Keratinocyte (primary cell): ENCODE data around the gene MGLL. TPM values are rescaled to one million over a fixed set of nuclear protein-coding genes. Genes with fewer than 3 reads are reported as not detected.

Experiments used
- DNase-seq: peaks from one replicate; pipeline ENCODE4 v3.0.0-alpha.2; 2011; ENCODE audit warnings: low read depth, missing footprints, low spot score
- FAIRE-seq: peaks from 2 replicates; lab custom pipeline; 2011; peaks lifted over from hg19 to GRCh38; lab: Jason Lieb, UNC
- H2AFZ ChIP-seq: 2 replicates; pipeline ENCODE4 v1.6.0; 2012; ENCODE audit warnings: low read length, control low read depth, inconsistent platforms; ENCODE audit not compliant: control insufficient read depth
- H3K27ac ChIP-seq: 2 replicates; pipeline ENCODE4 v1.5.1; 2011; ENCODE audit warnings: low read length; ENCODE audit not compliant: control insufficient read depth, insufficient read depth
- H3K27me3 ChIP-seq: 3 replicates; pipeline ENCODE4 v1.6.0; 2011; ENCODE audit warnings: low read length; ENCODE audit not compliant: control insufficient read depth, insufficient read depth; ENCODE audit errors: extremely low read depth
- H3K36me3 ChIP-seq, 2 experiments: 2 replicates in 1 of 2; 3 replicates in 1 of 2; pipeline ENCODE4 v1.5.1; 2011; ENCODE audit warnings: low read length in 2 of 2, mild to moderate bottlenecking in 1 of 2; ENCODE audit not compliant: control insufficient read depth in 2 of 2, insufficient read depth in 2 of 2; ENCODE audit errors: extremely low read depth in 1 of 2
- H3K4me1 ChIP-seq: 3 replicates; pipeline ENCODE4 v1.5.1; 2011; ENCODE audit warnings: low read length; ENCODE audit not compliant: control insufficient read depth, insufficient read depth; ENCODE audit errors: extremely low read depth
- H3K4me2 ChIP-seq: 3 replicates; pipeline ENCODE4 v1.6.0; 2011; ENCODE audit warnings: low read depth, low read length; ENCODE audit not compliant: control insufficient read depth, insufficient read depth; ENCODE audit errors: extremely low read depth
- H3K4me3 ChIP-seq, 3 experiments: fragments of 200-600 bp in 1 of 3; sonication (generic) in 1 of 3; 2 replicates in 2 of 3; 3 replicates in 1 of 3; pipeline ENCODE4 v1.5.1; 2011 to 2016; ENCODE audit warnings: low read length in 3 of 3, mild to moderate bottlenecking in 3 of 3, control low read depth in 2 of 3, inconsistent platforms in 1 of 3, low read depth in 1 of 3, mixed read lengths in 1 of 3, mixed run types in 1 of 3, moderate library complexity in 1 of 3; ENCODE audit not compliant: control insufficient read depth in 2 of 3, insufficient read depth in 2 of 3; ENCODE audit errors: extremely low read depth in 1 of 3
- H3K79me2 ChIP-seq: 2 replicates; pipeline ENCODE4 v1.6.0; 2012; ENCODE audit warnings: low read length; ENCODE audit not compliant: control insufficient read depth, insufficient read depth
- H3K9ac ChIP-seq: 3 replicates; pipeline ENCODE4 v1.6.0; 2011; ENCODE audit warnings: low read length; ENCODE audit not compliant: control insufficient read depth, insufficient read depth; ENCODE audit errors: extremely low read depth
- H3K9me1 ChIP-seq: 3 replicates; pipeline ENCODE4 v1.6.0; 2011; ENCODE audit warnings: low read length; ENCODE audit not compliant: control insufficient read depth, insufficient read depth; ENCODE audit errors: extremely low read depth
- H3K9me3 ChIP-seq: 2 replicates; pipeline ENCODE4 v1.5.1; 2012; ENCODE audit warnings: low read depth, low read length; ENCODE audit not compliant: control insufficient read depth
- H4K20me1 ChIP-seq: 3 replicates; pipeline ENCODE4 v1.6.0; 2011; ENCODE audit warnings: low read length; ENCODE audit not compliant: control insufficient read depth, insufficient read depth; ENCODE audit errors: extremely low read depth
- EZH2 ChIP-seq: IDR thresholded peaks from one replicate; pipeline ENCODE4 v1.6.1; 2012; ENCODE audit warnings: inconsistent platforms, mild to moderate bottlenecking, low read length, moderate library complexity
- dilution Hi-C: fragments of 300-500 bp; cut with MboI; formaldehyde crosslinking; loops from one replicate; pipeline ENCODE4 v1.7.0; 2020; ENCODE audit warnings: low sequenced_read_pairs; ENCODE audit not compliant: extremely low pct_ligation_motif_present
- polyA plus RNA-seq, 5 experiments: library from polyadenylated mRNA; depleted of rRNA in 3 of 5; stranded (reverse) in 3 of 5; stranded (forward) in 1 of 5; unstranded in 1 of 5; fragments of >200 nt; gene quantifications; 1 replicate in 1 of 5; 2 replicates in 3 of 5; 3 replicates in 1 of 5; pipeline versions ENCODE4 v1.2.1 to v1.2.3, GENCODE V29; 2011 to 2012; ENCODE audit warnings: missing spikeins in 2 of 5, low read depth in 1 of 5, low replicate concordance in 1 of 5
- TF ChIP-seq, protein P1 (sequence below), 3 experiments: IDR thresholded peaks in 1 of 3; conservative IDR thresholded peaks in 1 of 3; optimal IDR thresholded peaks in 1 of 3; 2 replicates in 2 of 3; 3 replicates in 1 of 3; pipeline versions ENCODE3 to v1.5.1; 2011; ENCODE audit warnings: low read length in 3 of 3, mild to moderate bottlenecking in 3 of 3, moderate library complexity in 2 of 3, control low read depth in 1 of 3, inconsistent platforms in 1 of 3; ENCODE audit not compliant: insufficient read depth in 2 of 3; ENCODE audit errors: extremely low read depth in 1 of 3

The MGLL gene
- polyA plus RNA-seq, 1 donor (not counting 4 experiments of a cell fraction or from before 2014, with no cell fraction given): 17.8 TPM

DNA sequence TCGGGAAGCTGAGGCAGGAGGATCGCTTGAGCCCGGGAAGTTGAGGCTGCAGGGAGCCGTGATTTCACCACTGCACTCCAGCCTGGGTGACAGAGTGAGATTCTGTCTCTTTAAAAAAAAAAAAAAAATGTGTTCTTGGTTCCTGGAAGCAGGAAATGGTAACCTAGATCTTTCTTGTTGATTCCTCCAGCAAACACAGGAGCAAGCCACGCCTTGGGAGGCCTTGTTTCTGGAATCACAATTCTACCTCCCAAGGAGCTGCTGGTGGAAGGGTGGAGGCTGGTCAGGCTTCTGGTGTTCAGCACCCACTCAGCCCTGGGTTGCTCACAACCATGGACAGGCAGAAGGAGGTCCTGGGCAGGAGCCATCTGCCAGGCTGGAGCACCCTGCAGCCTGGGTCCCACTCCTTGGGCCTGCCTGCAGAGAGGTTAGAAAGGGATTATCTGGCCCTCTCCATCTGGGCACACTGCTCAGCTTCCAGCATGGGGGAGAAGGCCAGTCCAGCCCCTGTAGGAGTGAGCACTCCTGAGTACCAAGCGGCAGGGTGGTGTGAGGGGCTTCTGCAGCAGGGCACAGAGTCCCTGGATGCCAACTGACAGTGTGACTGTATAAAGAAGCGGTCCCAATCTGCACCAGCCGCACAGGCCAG lies 84.0 kb downstream of the MGLL start:
- dilution Hi-C loops: no loop called here
- no peak overlapping the region for H3K4me2 ChIP-seq
- no peaks in the 10 kb centered on the region for H4K20me1 ChIP-seq
- H3K27me3 ChIP-seq: no peaks in the 10 kb centered on the region
- H3K9me3 ChIP-seq: no peaks in the 10 kb centered on the region
- peak overlapping the region; percentile 48 for H2AFZ ChIP-seq
- no peaks in the 10 kb centered on the region for H3K79me2 ChIP-seq
- no peak for DNase-seq
- H3K9me1 ChIP-seq: peaks cover 4% of the 10 kb centered on the region
- peak overlapping the region; percentile 11 for H3K27ac ChIP-seq
- peak overlapping the region; percentile 26 for H3K9ac ChIP-seq
- TF ChIP-seq, protein P1, sequence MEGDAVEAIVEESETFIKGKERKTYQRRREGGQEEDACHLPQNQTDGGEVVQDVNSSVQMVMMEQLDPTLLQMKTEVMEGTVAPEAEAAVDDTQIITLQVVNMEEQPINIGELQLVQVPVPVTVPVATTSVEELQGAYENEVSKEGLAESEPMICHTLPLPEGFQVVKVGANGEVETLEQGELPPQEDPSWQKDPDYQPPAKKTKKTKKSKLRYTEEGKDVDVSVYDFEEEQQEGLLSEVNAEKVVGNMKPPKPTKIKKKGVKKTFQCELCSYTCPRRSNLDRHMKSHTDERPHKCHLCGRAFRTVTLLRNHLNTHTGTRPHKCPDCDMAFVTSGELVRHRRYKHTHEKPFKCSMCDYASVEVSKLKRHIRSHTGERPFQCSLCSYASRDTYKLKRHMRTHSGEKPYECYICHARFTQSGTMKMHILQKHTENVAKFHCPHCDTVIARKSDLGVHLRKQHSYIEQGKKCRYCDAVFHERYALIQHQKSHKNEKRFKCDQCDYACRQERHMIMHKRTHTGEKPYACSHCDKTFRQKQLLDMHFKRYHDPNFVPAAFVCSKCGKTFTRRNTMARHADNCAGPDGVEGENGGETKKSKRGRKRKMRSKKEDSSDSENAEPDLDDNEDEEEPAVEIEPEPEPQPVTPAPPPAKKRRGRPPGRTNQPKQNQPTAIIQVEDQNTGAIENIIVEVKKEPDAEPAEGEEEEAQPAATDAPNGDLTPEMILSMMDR (optimal IDR thresholded peaks at IDR 0.05 in 1 of 3, IDR thresholded peaks at IDR 0.05 in 1 of 3, conservative IDR thresholded peaks at IDR 0.05 in 1 of 3; ENCODE audit: extremely low read depth in 1 of 3, insufficient read depth in 2 of 3, low read length in 3 of 3): no peak
- TF ChIP-seq EZH2: no peak
- H3K36me3 ChIP-seq: peaks cover 0 to 4% of the 10 kb centered on the region in 2 experiments
- H3K4me3 ChIP-seq: no peak overlapping the region
- FAIRE-seq: no peak
- peaks cover 36% of the 10 kb centered on the region for H3K4me1 ChIP-seq

DNA sequence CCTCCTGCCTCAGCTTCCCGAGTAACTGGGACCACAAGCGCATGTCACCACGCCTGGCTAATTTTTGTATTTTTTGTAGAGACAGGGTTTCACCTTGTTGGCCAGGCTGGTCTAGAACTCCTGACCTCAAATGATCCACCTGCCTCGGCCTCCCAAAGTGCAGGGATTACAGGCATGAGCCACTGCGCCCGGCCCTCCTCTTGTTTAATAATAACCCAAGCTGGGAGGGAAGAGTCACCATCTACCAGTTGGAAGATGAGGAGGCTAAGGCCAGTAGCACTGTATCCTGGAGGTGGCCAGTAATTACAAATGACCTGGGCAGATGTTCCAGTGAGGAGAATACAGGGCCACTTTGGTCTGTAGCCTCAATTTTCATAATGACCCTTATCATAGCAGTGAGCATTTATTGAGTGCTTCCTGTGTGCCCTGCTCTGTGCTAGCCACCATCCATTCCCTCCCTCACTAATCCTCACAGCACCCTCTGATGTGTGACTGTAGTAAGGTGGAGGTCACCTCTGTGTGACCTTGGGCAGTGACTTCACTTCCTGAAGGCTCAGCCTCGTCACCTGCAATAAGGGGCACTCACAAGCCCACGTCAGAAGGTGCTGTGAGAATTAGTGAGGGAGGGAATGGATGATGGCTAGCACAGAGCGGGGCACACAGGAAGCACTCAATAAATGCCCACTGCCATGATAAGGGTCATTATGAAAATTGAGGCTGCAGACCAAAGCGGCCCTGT lies 85.3 kb downstream of the MGLL start:
- DNase-seq (no peak), FAIRE-seq (no peak)
- no peak overlapping the region for H2AFZ ChIP-seq
- no peak overlapping the region for H3K27ac ChIP-seq
- H3K36me3 ChIP-seq: peaks cover 0 to 5% of the 10 kb centered on the region in 2 experiments
- H3K9me3 ChIP-seq: no peaks in the 10 kb centered on the region
- no peaks in the 10 kb centered on the region for H3K27me3 ChIP-seq
- H3K4me1 ChIP-seq: peaks cover 36% of the 10 kb centered on the region
- peaks cover 4% of the 10 kb centered on the region for H3K9me1 ChIP-seq
- TF ChIP-seq, protein P1 (optimal IDR thresholded peaks at IDR 0.05 in 1 of 3, IDR thresholded peaks at IDR 0.05 in 1 of 3, conservative IDR thresholded peaks at IDR 0.05 in 1 of 3; ENCODE audit: extremely low read depth in 1 of 3, insufficient read depth in 2 of 3, low read length in 3 of 3): no peak
- TF ChIP-seq EZH2: no peak
- dilution Hi-C loops: no loop called here
- no peak overlapping the region for H3K9ac ChIP-seq
- H3K79me2 ChIP-seq: no peaks in the 10 kb centered on the region
- H4K20me1 ChIP-seq: no peaks in the 10 kb centered on the region
- H3K4me2 ChIP-seq: no peak overlapping the region
- no peak overlapping the region for H3K4me3 ChIP-seq
